DOHH2 (cell line): Measurements from ENCODE around the gene KRT15.

Experiments used
- CTCF ChIP-seq: fragments of 200-600 bp; sonication (generic); IDR thresholded peaks from one replicate; pipeline ENCODE4 v1.5.1; 2014; ENCODE audit warnings: antibody characterized with exemption, mild to moderate bottlenecking, low read depth, low read length; ENCODE audit not compliant: poor library complexity, severe bottlenecking
- EZH2phosphoT487 ChIP-seq: fragments of 200-600 bp; sonication (generic); IDR thresholded peaks from 2 replicates; pipeline ENCODE4 v1.6.1; 2017; ENCODE audit warnings: borderline replicate concordance, mild to moderate bottlenecking, antibody characterized with exemption, low read length, moderate library complexity, mixed read lengths

DNA sequence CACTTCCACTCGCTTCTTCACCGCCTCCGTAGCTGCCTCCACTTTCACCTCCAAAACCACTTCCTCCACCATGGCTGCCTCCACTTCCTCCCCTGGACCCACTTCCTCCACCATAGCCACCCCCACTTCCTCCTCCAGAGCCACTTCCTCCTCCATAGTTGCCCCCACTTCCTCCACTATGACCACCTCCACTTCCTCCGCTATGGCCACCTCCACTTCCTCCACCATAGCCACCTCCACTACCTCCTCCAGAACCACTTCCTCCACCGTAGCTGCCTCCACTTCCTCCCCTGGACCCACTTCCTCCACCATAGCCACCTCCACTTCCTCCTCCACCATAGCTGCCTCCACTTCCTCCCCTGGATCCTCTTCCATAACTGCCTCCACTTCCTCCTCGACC lies 48.6 kb upstream of the KRT15 start:
- no peak for TF ChIP-seq CTCF
- TF ChIP-seq EZH2phosphoT487, result no peak
